WERI-Rb-1 (cell line): ENCODE measurements around the gene CEP55.

Experiments used
- DNase-seq: peaks from one replicate; pipeline ENCODE4 v3.0.0-alpha.2; 2020
- H3K27ac ChIP-seq: fragments of 250-450 bp; sonication (Bioruptor Pico); 2 replicates; pipeline ENCODE4 v1.5.1; 2020; ENCODE audit warnings: mild to moderate bottlenecking, moderate library complexity
- H3K27me3 ChIP-seq: fragments of 250-450 bp; sonication (Bioruptor Pico); 2 replicates; pipeline ENCODE4 v1.5.1; 2021; ENCODE audit warnings: mild to moderate bottlenecking, low read depth, moderate library complexity; ENCODE audit not compliant: insufficient read depth, severe bottlenecking
- H3K36me3 ChIP-seq: fragments of 250-450 bp; sonication (Bioruptor Pico); 2 replicates; pipeline ENCODE4 v1.5.1; 2020; ENCODE audit warnings: mild to moderate bottlenecking, moderate library complexity
- H3K4me3 ChIP-seq: 2 replicates; pipeline ENCODE4 v1.5.1; 2011; ENCODE audit warnings: low read depth, mild to moderate bottlenecking, control low read depth, low read length
- H3K9me3 ChIP-seq: fragments of 250-450 bp; sonication (Bioruptor Pico); 2 replicates; pipeline ENCODE4 v1.5.1; 2021; ENCODE audit warnings: mild to moderate bottlenecking, moderate library complexity; ENCODE audit not compliant: severe bottlenecking
- TF ChIP-seq, protein P1 (sequence below): IDR thresholded peaks from 2 replicates; pipeline ENCODE4 v1.5.1; 2011; ENCODE audit warnings: low read depth, mild to moderate bottlenecking, control low read depth, inconsistent platforms, low read length

The CEP55 gene

DNA sequence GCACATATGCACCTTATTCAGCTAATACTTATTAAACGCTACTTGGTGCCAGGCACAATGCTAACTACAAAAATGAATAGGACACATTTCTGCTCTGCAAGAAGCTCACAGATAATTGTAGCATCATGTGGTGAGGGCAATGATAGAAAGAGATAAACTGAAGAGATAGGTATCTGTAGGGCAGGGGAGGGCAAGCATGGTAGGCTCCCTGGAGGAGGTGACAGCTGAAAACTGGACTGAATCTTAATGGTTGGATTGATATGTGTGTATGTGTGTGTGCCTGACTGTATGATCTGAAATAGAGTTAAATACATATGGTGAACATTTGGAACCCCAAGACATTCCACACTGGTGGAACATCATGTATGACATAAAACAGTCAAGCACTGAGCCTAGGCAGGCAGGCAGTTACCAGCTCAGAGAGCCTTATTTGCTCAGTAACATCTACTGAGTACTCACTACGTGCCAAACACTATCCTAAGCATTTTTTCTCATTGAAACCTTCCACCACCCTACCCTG is 4.8 kb upstream of the CEP55 start:
- no peaks in the 10 kb centered on the region for H3K9me3 ChIP-seq
- TF ChIP-seq, protein P1, sequence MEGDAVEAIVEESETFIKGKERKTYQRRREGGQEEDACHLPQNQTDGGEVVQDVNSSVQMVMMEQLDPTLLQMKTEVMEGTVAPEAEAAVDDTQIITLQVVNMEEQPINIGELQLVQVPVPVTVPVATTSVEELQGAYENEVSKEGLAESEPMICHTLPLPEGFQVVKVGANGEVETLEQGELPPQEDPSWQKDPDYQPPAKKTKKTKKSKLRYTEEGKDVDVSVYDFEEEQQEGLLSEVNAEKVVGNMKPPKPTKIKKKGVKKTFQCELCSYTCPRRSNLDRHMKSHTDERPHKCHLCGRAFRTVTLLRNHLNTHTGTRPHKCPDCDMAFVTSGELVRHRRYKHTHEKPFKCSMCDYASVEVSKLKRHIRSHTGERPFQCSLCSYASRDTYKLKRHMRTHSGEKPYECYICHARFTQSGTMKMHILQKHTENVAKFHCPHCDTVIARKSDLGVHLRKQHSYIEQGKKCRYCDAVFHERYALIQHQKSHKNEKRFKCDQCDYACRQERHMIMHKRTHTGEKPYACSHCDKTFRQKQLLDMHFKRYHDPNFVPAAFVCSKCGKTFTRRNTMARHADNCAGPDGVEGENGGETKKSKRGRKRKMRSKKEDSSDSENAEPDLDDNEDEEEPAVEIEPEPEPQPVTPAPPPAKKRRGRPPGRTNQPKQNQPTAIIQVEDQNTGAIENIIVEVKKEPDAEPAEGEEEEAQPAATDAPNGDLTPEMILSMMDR = no peak

GRCh38 chr10:93493162-93493561 is 3.2 kb upstream of the CEP55 start:
- Histone ChIP-seq H3K27me3 (no peaks in the 10 kb centered on the region), H3K27ac (no peak overlapping the region), H3K9me3 (no peaks in the 10 kb centered on the region), H3K36me3 (no peaks in the 10 kb centered on the region), H3K4me3 (no peak overlapping the region)
- TF ChIP-seq, protein P1 = no peak
- DNase-seq = no peak

More for the DNA sequence above, 4.8 kb upstream of the CEP55 start:
- H3K36me3 ChIP-seq = no peaks in the 10 kb centered on the region
- no peak overlapping the region for H3K4me3 ChIP-seq
- no peak for DNase-seq
- H3K27me3 ChIP-seq = no peaks in the 10 kb centered on the region
- no peak overlapping the region for H3K27ac ChIP-seq

DNA sequence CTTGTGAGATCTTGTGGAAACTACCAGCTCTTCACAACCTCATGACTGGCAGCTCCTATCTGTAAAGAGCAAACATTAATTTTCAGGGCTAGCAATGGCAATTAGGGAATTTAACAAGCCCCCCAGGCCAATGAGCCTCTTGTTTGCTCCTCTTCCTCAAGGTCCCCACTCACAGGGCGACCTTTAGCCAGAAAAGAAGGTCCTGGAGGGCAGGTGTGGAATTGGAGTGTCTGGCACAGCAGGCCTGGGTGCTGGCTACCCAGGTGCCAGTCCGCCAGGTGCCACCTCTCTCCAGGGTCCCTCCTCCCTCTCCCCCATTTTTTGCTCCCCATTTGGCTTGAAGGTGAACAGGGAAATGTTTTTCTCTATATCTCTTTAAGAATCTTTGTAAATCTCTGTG is 1.9 kb upstream of the CEP55 start:
- TF ChIP-seq, protein P1 = no peak
- Histone ChIP-seq H3K9me3 (no peaks in the 10 kb centered on the region), H3K4me3 (no peak overlapping the region), H3K36me3 (no peaks in the 10 kb centered on the region), H3K27ac (no peak overlapping the region), H3K27me3 (no peaks in the 10 kb centered on the region)
- DNase-seq = no peak

DNA sequence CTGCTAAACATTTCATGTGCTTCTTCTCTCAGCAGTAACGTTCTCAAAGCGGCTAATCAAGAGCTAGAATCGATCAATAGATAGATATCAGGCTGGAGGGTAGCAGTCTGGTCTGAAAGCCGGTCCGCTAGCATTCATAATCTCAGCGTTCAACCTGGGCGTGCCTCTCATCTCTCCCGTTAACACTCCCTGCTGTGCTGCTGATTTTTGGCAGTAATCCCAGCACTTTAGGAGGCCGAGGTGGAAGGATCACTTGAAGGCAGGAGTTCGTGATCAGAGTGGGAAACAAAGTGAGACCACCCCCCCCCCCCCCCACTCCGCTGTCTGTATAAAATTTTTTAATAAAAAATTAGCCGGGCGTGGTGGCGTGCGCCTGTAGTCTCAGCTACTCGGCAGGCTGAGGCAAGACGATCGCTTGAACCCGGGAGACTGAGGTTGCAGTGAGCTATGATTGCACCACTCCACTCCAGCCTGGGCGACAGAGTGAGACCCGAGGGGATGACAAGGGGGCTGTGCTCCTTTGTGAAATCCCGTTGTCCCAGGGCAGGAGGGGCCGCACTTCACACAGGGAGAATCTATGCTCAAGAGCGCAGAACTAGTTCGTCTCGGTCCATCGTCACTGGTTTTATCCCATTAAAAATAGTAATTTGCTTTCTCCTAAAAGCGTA is 624 bp upstream of the CEP55 start:
- H3K27ac ChIP-seq = peak overlapping the region; percentile 79
- DNase-seq = peak; percentile 68
- TF ChIP-seq, protein P1 = no peak
- H3K9me3 ChIP-seq = no peaks in the 10 kb centered on the region
- peaks cover 8% of the 10 kb centered on the region for H3K36me3 ChIP-seq
- H3K27me3 ChIP-seq = no peaks in the 10 kb centered on the region
- H3K4me3 ChIP-seq = peak overlapping the region; percentile 79

DNA sequence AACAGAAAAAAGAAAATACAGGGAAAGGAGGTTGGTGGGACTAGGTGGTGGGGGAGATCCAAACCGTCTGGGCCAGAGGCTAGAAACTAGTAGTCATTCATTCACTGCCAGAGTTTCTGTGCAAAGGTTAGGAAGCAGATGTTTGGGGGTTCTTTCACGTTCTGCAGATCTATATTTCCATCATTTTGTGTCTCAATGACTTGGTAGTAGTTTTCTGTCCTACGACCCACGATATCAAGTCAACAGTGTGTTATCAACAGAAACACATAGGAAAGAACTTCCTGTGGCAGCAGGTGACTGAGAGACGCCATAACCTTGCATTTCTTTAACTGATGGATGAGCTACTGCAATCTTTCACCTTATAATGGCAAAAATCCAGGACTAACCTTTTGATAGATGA is 1.8 kb downstream of the CEP55 start:
- Histone ChIP-seq H3K36me3 (peaks cover 22% of the 10 kb centered on the region), H3K4me3 (no peak overlapping the region), H3K27ac (no peak overlapping the region), H3K27me3 (no peaks in the 10 kb centered on the region), H3K9me3 (no peaks in the 10 kb centered on the region)
- DNase-seq = no peak
- TF ChIP-seq, protein P1 = no peak

GRCh38 chr10:93501650-93502049 is 5.2 kb downstream of the CEP55 start:
- TF ChIP-seq, protein P1 = no peak
- Histone ChIP-seq H3K9me3 (no peaks in the 10 kb centered on the region), H3K27ac (no peak overlapping the region), H3K36me3 (peaks cover 51% of the 10 kb centered on the region), H3K27me3 (no peaks in the 10 kb centered on the region), H3K4me3 (no peak overlapping the region)
- no peak for DNase-seq
